Pancreas (tissue), 10 donors: ENCODE measurements around the gene TNIP3. TPM values are rescaled to one million over a fixed set of nuclear protein-coding genes. Genes with fewer than 3 reads are reported as not detected.

Source experiments
- ATAC-seq, 4 donors: fragments of 200-7000 bp; cut with Tn5 transposase; one replicate each; pipeline versions ENCODE4 v1.8.0 to v1.9.1; 2020; ENCODE audit warnings: mild to moderate bottlenecking in 4 of 4, moderate library complexity in 4 of 4
- DNase-seq, 6 donors: peaks; one replicate each; pipeline ENCODE4 v3.0.0-alpha.2; 2020
- FAIRE-seq: peaks from 2 replicates; lab custom pipeline; 2012; peaks lifted over from hg19 to GRCh38; lab: Jason Lieb, UNC
- H3K27ac ChIP-seq, 4 donors: fragments of 200-600 bp; sonication (generic); 1 replicate in 3 of 4; 2 replicates in 1 of 4; pipeline versions ENCODE4 v1.5.0 to v1.8.0; 2020
- H3K27me3 ChIP-seq, 4 donors: fragments of 200-600 bp; one replicate each; pipeline ENCODE4 v1.8.0; 2021
- H3K36me3 ChIP-seq, 3 donors: fragments of 200-600 bp; sonication (generic) in 1 of 3; one replicate each; pipeline versions ENCODE4 v1.5.0 to v1.8.0; 2020 to 2021
- H3K4me1 ChIP-seq, 3 donors: fragments of 200-600 bp; one replicate each; pipeline ENCODE4 v1.8.0; 2021
- H3K4me3 ChIP-seq, 4 donors: fragments of 200-600 bp; sonication (generic) in 2 of 4; one replicate each; pipeline versions ENCODE4 v1.5.0 to v1.8.0; 2020 to 2021
- H3K9me3 ChIP-seq, 4 donors: fragments of 200-600 bp; one replicate each; pipeline ENCODE4 v1.8.0; 2021
- CTCF ChIP-seq, 4 donors: fragments of 200-600 bp; sonication (generic) in 3 of 4; IDR thresholded peaks; one replicate each; pipeline versions ENCODE4 v1.5.0 to v1.8.0; 2021; ENCODE audit warnings: antibody characterized with exemption in 4 of 4
- WGBS, 2 donors: extraction: QIAGEN DNeasy Blood & Tissue Kit; methylation state at CpG; one replicate each; pipeline ENCODE4 v1.1.7; 2013; 5-methylcytosine and 5-hydroxymethylcytosine counted together
- intact Hi-C, 3 donors: fragments of 100-400 bp; cut with DNase I; formaldehyde crosslinking; loops; one replicate each; pipeline versions ENCODE4 v1.11.1 to v1.14.2; 2022
- polyA plus RNA-seq, 2 donors: library from polyadenylated mRNA; stranded (reverse); fragments of 200-250 nt; gene quantifications; one replicate each; pipeline ENCODE4 v1.2.3, GENCODE V29; 2013
- total RNA-seq, 6 donors: library from RNA; stranded (reverse); fragmentation: NEBNext Ultra II Directional in 4 of 6; extraction: Animal tissue kit (Norgen Biotek cat#: 25700) in 4 of 6; gene quantifications; one replicate each; pipeline versions ENCODE4 v1.2.1 to v1.2.4, GENCODE V29; 2021 to 2023
- donor health status: healthy with polysubstance abuse.
- donor health status: DM: no; HTN: no; CAD: no; lungs with moderate emphysema.
- donor health status: DM: no; HTN: no; CAD: no.
- donor health status: control.
- donor health status: control.
- donor health status: Bipolar disorder and iron deficiency.
- donor health status: DM: yes; HTN: yes; CAD: no.
- donor health status: DM: no; HTN: no; CAD: no.
- donor health status: DM: no; HTN: no; CAD: no.
- donor health status: DM: yes; HTN: yes; CAD: no.

The TNIP3 gene
- total and polyA plus RNA-seq, 8 donors: 0.31 TPM; not detected in 7

- Histone ChIP-seq H3K4me3 (no peak overlapping the region), H3K36me3 (no peaks in the 10 kb centered on the region), H3K27ac (no peak overlapping the region), H3K27me3 (no peaks in the 10 kb centered on the region), H3K4me1 (no peaks in the 10 kb centered on the region), H3K9me3 (no peaks in the 10 kb centered on the region)
- no peak for ATAC-seq
- no peak for TF ChIP-seq CTCF (IDR thresholded peaks at IDR 0.05)
- intact Hi-C loops: loop anchor here in 2 of 3 donors (10.0 kb wide), 2 partner anchors 377 to 937 kb away; no protein-coding TSS in a partner anchor
- DNase-seq: no peak
- FAIRE-seq: no peak
Measured at GRCh38 chr4:121091941-121092340, 72.2 kb downstream of the TNIP3 start.

GRCh38 chr4:121088867-121089266 lies 75.3 kb downstream of the TNIP3 start:
- WGBS, 2 donors: 74 to 86% methylated on average over 4 of the region's 4 CpGs
- TF ChIP-seq CTCF (IDR thresholded peaks at IDR 0.05): no peak
- H3K9me3 ChIP-seq: no peaks in the 10 kb centered on the region
- H3K36me3 ChIP-seq: no peaks in the 10 kb centered on the region
- no peak overlapping the region for H3K27ac ChIP-seq
- no peaks in the 10 kb centered on the region for H3K4me1 ChIP-seq
- DNase-seq: no peak
- intact Hi-C loops: no loop called here
- ATAC-seq: no peak
- H3K27me3 ChIP-seq: no peaks in the 10 kb centered on the region
- no peak for FAIRE-seq
- no peak overlapping the region for H3K4me3 ChIP-seq

Other genes with a start within 250 kb of the TNIP3 start
- 10 to 100 TPM in 3 of 6 donors, 1 to 10 TPM in 3; 8.9 to 13.2 (median 10.1) TPM for gene PRDM5, start 241.6 kb downstream of the TNIP3 start, total RNA-seq
- 1 to 10 TPM; 2.7 to 4.3 TPM for gene PRDM5, start 241.6 kb downstream of the TNIP3 start, polyA plus RNA-seq
- gene NDNF, start 91.8 kb downstream of the TNIP3 start, total RNA-seq: under 1 TPM; 0.12 to 0.43 (median 0.28) TPM
- under 1 TPM; 0.19 to 0.40 TPM for gene NDNF, start 91.8 kb downstream of the TNIP3 start, polyA plus RNA-seq
- not detected for gene QRFPR, start 216.7 kb upstream of the TNIP3 start, total RNA-seq
- gene QRFPR, start 216.7 kb upstream of the TNIP3 start, polyA plus RNA-seq: not detected